ENCODE measurements around the gene H2BK1.

Gene H2BK1

DNA sequence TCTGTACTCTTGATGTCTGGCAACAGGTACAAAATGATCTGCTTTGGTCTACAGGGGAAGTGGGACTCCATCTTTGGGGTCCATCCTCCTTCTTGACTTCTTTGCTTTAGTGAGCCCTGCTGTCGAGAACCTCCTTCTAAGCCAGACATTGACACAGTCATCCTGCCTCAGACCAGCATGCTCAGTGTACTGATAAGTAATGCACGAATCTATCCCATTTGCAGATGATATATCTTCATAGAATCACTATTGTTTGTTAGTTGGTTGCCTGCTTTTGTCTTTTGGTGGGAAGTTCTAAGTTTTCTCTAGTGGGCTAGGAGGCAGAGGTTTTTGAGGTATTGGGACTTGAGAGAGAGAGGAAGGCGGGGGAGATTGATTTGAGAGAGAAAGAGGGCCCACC, 8.9 kb downstream of the H2BK1 start:
- TF ChIP-seq ZFX (IDR thresholded peaks at IDR 0.05; ENCODE audit: borderline replicate concordance): no peak
- TF ChIP-seq, protein P1, sequence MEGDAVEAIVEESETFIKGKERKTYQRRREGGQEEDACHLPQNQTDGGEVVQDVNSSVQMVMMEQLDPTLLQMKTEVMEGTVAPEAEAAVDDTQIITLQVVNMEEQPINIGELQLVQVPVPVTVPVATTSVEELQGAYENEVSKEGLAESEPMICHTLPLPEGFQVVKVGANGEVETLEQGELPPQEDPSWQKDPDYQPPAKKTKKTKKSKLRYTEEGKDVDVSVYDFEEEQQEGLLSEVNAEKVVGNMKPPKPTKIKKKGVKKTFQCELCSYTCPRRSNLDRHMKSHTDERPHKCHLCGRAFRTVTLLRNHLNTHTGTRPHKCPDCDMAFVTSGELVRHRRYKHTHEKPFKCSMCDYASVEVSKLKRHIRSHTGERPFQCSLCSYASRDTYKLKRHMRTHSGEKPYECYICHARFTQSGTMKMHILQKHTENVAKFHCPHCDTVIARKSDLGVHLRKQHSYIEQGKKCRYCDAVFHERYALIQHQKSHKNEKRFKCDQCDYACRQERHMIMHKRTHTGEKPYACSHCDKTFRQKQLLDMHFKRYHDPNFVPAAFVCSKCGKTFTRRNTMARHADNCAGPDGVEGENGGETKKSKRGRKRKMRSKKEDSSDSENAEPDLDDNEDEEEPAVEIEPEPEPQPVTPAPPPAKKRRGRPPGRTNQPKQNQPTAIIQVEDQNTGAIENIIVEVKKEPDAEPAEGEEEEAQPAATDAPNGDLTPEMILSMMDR (IDR thresholded peaks at IDR 0.05): no peak
- H3K27ac ChIP-seq: no peak overlapping the region

DNA sequence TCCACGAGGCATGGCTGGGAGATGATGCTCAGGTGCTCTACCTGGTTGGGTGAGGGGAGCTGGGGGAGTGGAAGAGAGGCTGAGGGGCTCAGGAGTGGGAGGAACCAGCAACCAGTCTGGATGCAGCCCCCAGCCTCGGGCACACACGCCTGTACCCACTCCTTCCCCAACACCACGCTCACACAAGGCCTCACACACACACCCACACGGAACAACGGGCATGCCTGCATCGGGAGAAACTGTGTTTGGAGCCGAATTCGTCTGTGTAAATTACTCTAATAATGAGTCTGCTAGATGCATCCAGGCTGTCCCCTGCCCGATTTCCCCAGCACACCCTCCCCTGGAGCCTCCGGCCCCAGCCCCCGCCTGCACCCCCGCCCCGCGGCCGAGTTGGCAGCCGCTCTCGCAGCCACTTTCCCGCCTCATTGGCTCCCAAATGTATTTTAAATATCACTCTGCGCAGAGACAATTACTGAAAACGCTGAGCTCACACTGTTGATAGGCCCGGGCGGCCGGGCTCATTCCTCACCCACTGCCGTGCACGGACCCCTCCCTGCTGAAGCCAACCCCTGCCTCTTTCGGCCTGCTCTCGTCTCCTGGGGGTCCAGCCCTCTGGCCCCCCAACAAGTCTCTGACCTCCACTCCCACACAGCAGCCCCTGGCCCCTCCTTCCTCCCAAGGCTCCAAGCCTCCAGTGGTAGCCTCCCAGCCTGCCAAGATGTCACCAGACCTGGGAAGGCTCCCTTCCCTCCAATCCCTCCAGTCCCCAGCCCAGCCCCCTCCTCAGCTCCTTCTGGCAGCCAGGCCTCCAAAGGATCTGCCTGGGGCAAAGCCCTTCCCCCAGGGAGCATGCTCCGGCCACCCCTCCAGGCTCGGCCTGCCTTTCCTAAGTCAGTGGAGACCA, 11.1 kb downstream of the H2BK1 start:
- H3K27ac ChIP-seq: no peak overlapping the region
- TF ChIP-seq, protein P1 (IDR thresholded peaks at IDR 0.05): no peak
- TF ChIP-seq ZFX (IDR thresholded peaks at IDR 0.05; ENCODE audit: borderline replicate concordance): no peak

DNA sequence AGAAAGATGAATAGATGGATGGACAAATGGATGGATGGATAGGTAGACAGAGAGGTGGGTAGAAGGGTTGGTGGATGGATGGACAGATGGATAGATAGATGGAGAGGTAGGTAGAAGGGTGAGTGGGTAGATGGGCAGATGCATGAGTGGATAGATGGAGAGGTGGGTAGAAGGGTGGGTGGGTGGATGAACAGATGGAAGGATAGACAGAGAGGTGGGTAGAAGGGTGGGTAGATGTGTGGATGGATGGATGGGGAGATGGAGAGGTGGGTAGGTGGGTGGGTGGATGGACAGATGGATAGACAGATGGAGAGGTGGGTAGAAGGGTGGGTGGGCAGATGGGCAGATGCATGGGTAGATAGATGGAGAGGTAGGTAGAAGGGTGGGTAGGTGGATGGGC, 12.4 kb downstream of the H2BK1 start:
- H3K27ac ChIP-seq: no peak overlapping the region
- TF ChIP-seq, protein P1 (IDR thresholded peaks at IDR 0.05): no peak
- no peak for TF ChIP-seq ZFX (IDR thresholded peaks at IDR 0.05; ENCODE audit: borderline replicate concordance)

DNA sequence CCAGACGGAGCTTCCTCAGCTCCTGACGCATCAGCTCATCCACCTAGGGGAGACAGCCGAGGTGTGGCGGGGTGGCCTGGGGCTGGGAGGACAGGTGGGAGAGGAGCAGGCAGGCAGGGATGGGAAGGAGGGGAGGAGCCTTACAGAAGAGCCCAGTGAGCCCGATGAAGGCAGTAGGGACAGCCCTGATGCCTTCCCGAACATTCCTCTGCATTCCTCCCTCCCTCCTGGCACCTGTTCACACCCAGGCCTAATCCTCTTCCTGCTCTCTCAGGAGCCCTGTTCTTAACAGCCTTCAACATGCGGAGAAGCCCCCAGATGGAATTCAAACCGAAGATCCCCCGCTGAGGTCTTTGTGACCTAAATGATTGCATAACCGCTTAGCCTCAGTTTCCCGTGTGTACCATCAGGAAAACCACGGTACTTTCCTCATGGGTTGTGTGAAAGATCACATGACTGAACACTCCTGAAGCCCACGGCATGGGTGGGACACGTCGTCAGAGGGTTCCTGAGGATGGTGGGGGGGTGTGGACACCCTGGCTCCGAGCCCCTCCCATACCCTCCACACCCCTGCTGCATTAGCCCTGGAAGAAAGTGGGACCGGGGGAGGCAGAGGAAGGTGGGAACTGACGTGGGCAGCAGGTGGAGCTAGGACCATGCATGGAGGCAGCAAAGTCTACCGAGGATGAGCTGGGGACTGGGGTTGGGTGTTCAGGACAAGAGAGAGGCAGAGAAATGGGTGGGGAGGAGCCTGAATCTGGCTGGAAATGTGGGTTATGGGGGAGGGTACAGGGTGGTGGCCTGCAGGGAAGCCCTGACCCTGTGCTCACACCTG, 14.5 kb downstream of the H2BK1 start:
- no peak overlapping the region for H3K27ac ChIP-seq
- TF ChIP-seq, protein P1 (IDR thresholded peaks at IDR 0.05): no peak

DNA sequence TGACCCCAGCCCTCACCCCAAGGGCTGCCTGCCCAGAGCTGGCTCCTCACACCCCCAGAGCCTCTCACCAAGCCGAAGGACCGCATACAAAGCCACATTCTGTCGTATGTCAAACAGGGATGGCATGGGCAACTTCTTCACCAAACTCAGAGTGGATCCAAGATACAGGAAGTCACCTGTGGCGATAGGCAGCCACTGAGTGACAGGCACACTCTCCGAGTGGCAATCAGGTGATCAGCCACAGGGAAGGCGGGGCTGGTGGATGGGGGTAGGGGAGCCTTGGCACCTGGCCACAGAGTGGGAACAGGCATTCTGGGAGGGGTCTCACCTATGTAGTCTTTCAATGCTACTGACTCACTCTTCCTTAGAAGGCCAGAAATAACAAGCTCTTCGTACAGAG, 16.1 kb downstream of the H2BK1 start:
- no peak overlapping the region for H3K27ac ChIP-seq
- TF ChIP-seq, protein P1 (IDR thresholded peaks at IDR 0.05): no peak
- no peak for TF ChIP-seq ZFX (IDR thresholded peaks at IDR 0.05; ENCODE audit: borderline replicate concordance)

DNA sequence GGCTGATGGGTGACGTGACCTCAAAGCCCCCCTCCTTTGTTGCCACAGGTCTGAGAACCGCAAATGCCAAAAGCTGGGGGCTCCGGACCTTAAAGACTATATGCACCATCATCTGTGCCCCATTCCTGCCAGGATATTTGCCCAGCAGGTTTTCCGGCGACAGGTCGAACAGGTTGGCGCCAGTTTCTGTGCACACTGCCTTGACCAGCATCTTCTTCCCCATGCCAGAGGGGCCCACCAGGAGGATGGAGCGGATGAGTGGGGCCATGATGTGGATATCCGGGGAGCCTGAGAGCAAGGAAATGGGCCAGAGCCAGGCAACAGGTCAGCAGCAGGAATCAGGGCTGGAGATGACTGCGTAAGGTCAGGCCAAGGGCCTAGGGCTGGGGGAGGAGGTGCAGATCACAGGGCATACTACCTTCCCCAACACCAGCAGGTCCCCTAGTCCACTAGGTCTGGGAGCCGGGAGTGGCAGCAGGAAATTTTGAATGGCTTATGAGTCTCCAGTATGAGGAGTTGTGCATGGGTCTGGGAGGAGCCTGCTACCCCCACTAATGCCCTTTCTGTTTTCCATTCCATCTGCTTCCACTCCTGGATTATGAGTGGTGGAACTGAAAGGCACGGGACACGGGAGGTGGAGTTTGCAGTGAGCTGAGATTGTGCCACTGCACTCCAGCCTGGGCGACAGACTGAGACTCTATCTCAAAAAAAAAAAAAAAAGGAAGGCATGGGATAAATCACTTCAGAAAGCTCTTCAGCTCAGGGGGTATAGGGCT, 16.9 kb downstream of the H2BK1 start:
- TF ChIP-seq, protein P1 (IDR thresholded peaks at IDR 0.05): no peak
- TF ChIP-seq ZFX (IDR thresholded peaks at IDR 0.05; ENCODE audit: borderline replicate concordance): no peak
- H3K27ac ChIP-seq: no peak overlapping the region

All from 22Rv1 (cell line).